Activated gamma-delta T cell treated with anti-CD3 and anti-CD28 coated beads, Interleukin-2, amount 50 U/mL, for 16 hours (primary cell): ENCODE results near the gene CRYAB.
"Not testable (repeated sequence)": the region's sequence is repeated elsewhere in the genome, so short reads cannot be mapped to it uniquely, and the experiment has no call there.

Experiments used
- DNase-seq: peaks from one replicate; pipeline ENCODE4 v3.0.0-alpha.2; 2020; ENCODE audit warnings: low read depth

The CRYAB gene

GRCh38 chr11:111933872-111934271, 22.3 kb upstream of the CRYAB start:
- DNase-seq = no peak

GRCh38 chr11:111933176-111933575, 21.6 kb upstream of the CRYAB start:
- DNase-seq = not testable (repeated sequence)

GRCh38 chr11:111932611-111932950, 21.0 kb upstream of the CRYAB start:
- DNase-seq = no peak

- DNase-seq = no peak
Measured at GRCh38 chr11:111930472-111930871, 18.9 kb upstream of the CRYAB start.

GRCh38 chr11:111926505-111927391, 15.2 kb upstream of the CRYAB start:
- DNase-seq = peak; percentile 92

GRCh38 chr11:111925953-111926352, 14.4 kb upstream of the CRYAB start:
- DNase-seq = no peak

- no peak for DNase-seq
Measured at GRCh38 chr11:111923951-111924350, 12.4 kb upstream of the CRYAB start.

- DNase-seq = no peak
Measured at GRCh38 chr11:111923351-111923788, 11.8 kb upstream of the CRYAB start.

- DNase-seq = no peak
Measured at GRCh38 chr11:111922803-111923202, 11.2 kb upstream of the CRYAB start.

- no peak for DNase-seq
Measured at GRCh38 chr11:111921541-111922230, 10.1 kb upstream of the CRYAB start.

- DNase-seq = no peak
Measured at GRCh38 chr11:111920908-111921307, 9.3 kb upstream of the CRYAB start.

GRCh38 chr11:111918390-111919256, 7.1 kb upstream of the CRYAB start, which contains the start of gene C11orf52:
Gene C11orf52, plus strand, starts transcription at chr11:111918913. Its CDS starts 60 bp downstream, at chr11:111918973.
- DNase-seq = no peak

GRCh38 chr11:111917788-111918187, 6.2 kb upstream of the CRYAB start:
- DNase-seq = no peak

- DNase-seq = no peak
Measured at GRCh38 chr11:111917312-111917711, 5.7 kb upstream of the CRYAB start.

GRCh38 chr11:111916768-111917167, 5.2 kb upstream of the CRYAB start:
- DNase-seq = no peak

- DNase-seq = no peak
Measured at GRCh38 chr11:111913997-111914396, 2.4 kb upstream of the CRYAB start.

GRCh38 chr11:111913031-111913861, 1.7 kb upstream of the CRYAB start:
- DNase-seq = no peak

GRCh38 chr11:111912535-111912934, 965 bp upstream of the CRYAB start, which contains the start of gene HSPB2:
Gene HSPB2, plus strand, starts transcription at chr11:111912734. Its CDS starts 96 bp downstream, at chr11:111912830.
- no peak for DNase-seq

- DNase-seq = no peak
Measured at GRCh38 chr11:111910676-111911562, 651 bp downstream of the CRYAB start.

GRCh38 chr11:111909378-111909777, 2.2 kb downstream of the CRYAB start:
- no peak for DNase-seq
